Urinary bladder (tissue), 4 donors: ENCODE measurements around the gene AFMID. TPM values are rescaled to one million over a fixed set of nuclear protein-coding genes. Genes with fewer than 3 reads are reported as not detected.
"Not testable (repeated sequence)": the region's sequence is repeated elsewhere in the genome, so short reads cannot be mapped to it uniquely, and the experiment has no call there.

Experiments
- DNase-seq: peaks from one replicate; pipeline ENCODE4 v3.0.0-alpha.2; 2015; ENCODE audit errors: extremely low spot score
- H3K27ac ChIP-seq: one replicate; pipeline ENCODE4 v1.5.1; 2013; ENCODE audit warnings: low read depth, mild to moderate bottlenecking, moderate library complexity
- H3K36me3 ChIP-seq: one replicate; pipeline ENCODE4 v1.6.1; 2013; ENCODE audit warnings: mild to moderate bottlenecking, moderate library complexity; ENCODE audit not compliant: insufficient read depth
- H3K4me1 ChIP-seq: one replicate; pipeline ENCODE4 v1.6.1; 2013; ENCODE audit warnings: mild to moderate bottlenecking, moderate library complexity; ENCODE audit not compliant: insufficient read depth
- H3K4me3 ChIP-seq: one replicate; pipeline ENCODE4 v1.5.1; 2013; ENCODE audit warnings: low read depth, low read length
- WGBS: extraction: QIAGEN DNeasy Blood & Tissue Kit; methylation state at CpG from one replicate; pipeline ENCODE4 v1.1.7; 2013; 5-methylcytosine and 5-hydroxymethylcytosine counted together
- polyA plus RNA-seq: library from polyadenylated mRNA; stranded (reverse); fragments of 200-250 nt; gene quantifications from one replicate; pipeline ENCODE4 v1.2.3, GENCODE V29; 2013
- total RNA-seq: library from RNA; depleted of rRNA; stranded (reverse); fragments of >200 nt; gene quantifications from one replicate; pipeline ENCODE4 v1.2.3, GENCODE V29; 2014
- donor health status: healthy with polysubstance abuse.
- donor health status: healthy.

Gene AFMID
- 23.5 TPM for total RNA-seq
- polyA plus RNA-seq = 23.5 TPM

GRCh38 chr17:78186692-78187595 lies at the start of gene AFMID, which contains the start of gene TK1:
TSS of gene AFMID (plus strand) at chr17:78187362. CDS start at chr17:78187371, 9 bp downstream.
TSS of gene TK1 (minus strand) at chr17:78187052. CDS start at chr17:78186994, 58 bp downstream.
- no peaks in the 10 kb centered on the region for H3K36me3 ChIP-seq
- no peak within 1 kb of the TSS for H3K27ac ChIP-seq
- DNase-seq = peak; percentile 89
- 5% methylated on average over 57 of the region's 57 CpGs for WGBS
- H3K4me1 ChIP-seq = no peaks in the 10 kb centered on the region
- H3K4me3 ChIP-seq = peak within 1 kb of the TSS; percentile 38

- DNase-seq = no peak
- 70% methylated on average over 26 of the region's 26 CpGs for WGBS
- no peak overlapping the region for H3K27ac ChIP-seq
- H3K4me3 ChIP-seq = no peak overlapping the region
- no peaks in the 10 kb centered on the region for H3K36me3 ChIP-seq
- H3K4me1 ChIP-seq = no peaks in the 10 kb centered on the region
Observed at GRCh38 chr17:78137392-78138203, 49.6 kb upstream of the AFMID start.

- Histone ChIP-seq H3K4me3 (no peak overlapping the region), H3K27ac (no peak overlapping the region), H3K4me1 (no peaks in the 10 kb centered on the region), H3K36me3 (no peaks in the 10 kb centered on the region)
- WGBS = 87% methylated on average over 17 of the region's 17 CpGs
- DNase-seq = no peak
Observed at GRCh38 chr17:78138204-78139060, 48.7 kb upstream of the AFMID start.

- not testable (repeated sequence) for H3K27ac ChIP-seq, H3K4me1 ChIP-seq, H3K36me3 ChIP-seq, DNase-seq, H3K4me3 ChIP-seq
- 91% methylated on average over 12 of the region's 12 CpGs for WGBS
Observed at GRCh38 chr17:78139861-78140168, 47.3 kb upstream of the AFMID start.

GRCh38 chr17:78140169-78141051 lies 46.8 kb upstream of the AFMID start:
- H3K36me3 ChIP-seq = no peaks in the 10 kb centered on the region
- H3K27ac ChIP-seq = no peak overlapping the region
- no peak overlapping the region for H3K4me3 ChIP-seq
- peak; percentile 70 for DNase-seq
- no peaks in the 10 kb centered on the region for H3K4me1 ChIP-seq
- 33% methylated on average over 58 of the region's 58 CpGs for WGBS

- Histone ChIP-seq H3K27ac (no peak overlapping the region), H3K4me3 (no peak overlapping the region), H3K36me3 (no peaks in the 10 kb centered on the region), H3K4me1 (no peaks in the 10 kb centered on the region)
- 82% methylated on average over 20 of the region's 20 CpGs for WGBS
- no peak for DNase-seq
Observed at GRCh38 chr17:78141437-78142118, 45.6 kb upstream of the AFMID start.

GRCh38 chr17:78142119-78142861 lies 44.9 kb upstream of the AFMID start:
- Histone ChIP-seq H3K27ac (no peak overlapping the region), H3K4me1 (no peaks in the 10 kb centered on the region), H3K36me3 (no peaks in the 10 kb centered on the region), H3K4me3 (no peak overlapping the region)
- DNase-seq = no peak
- 74% methylated on average over 16 of the region's 16 CpGs for WGBS

GRCh38 chr17:78143214-78144146 lies 43.7 kb upstream of the AFMID start:
- H3K4me1 ChIP-seq = no peaks in the 10 kb centered on the region
- no peak for DNase-seq
- no peak overlapping the region for H3K4me3 ChIP-seq
- H3K27ac ChIP-seq = no peak overlapping the region
- no peaks in the 10 kb centered on the region for H3K36me3 ChIP-seq
- 92% methylated on average over 21 of the region's 21 CpGs for WGBS

- Histone ChIP-seq H3K36me3 (no peaks in the 10 kb centered on the region), H3K4me1 (no peaks in the 10 kb centered on the region), H3K4me3 (no peak overlapping the region), H3K27ac (peak overlapping the region; percentile 47)
- DNase-seq = no peak
- 49% methylated on average over 11 of the region's 11 CpGs for WGBS
Observed at GRCh38 chr17:78144147-78144719, 42.9 kb upstream of the AFMID start.

- H3K4me3 ChIP-seq = no peak overlapping the region
- H3K27ac ChIP-seq = peak overlapping the region; percentile 47
- H3K4me1 ChIP-seq = no peaks in the 10 kb centered on the region
- DNase-seq = no peak
- WGBS = 60% methylated on average over 18 of the region's 18 CpGs
- no peaks in the 10 kb centered on the region for H3K36me3 ChIP-seq
Observed at GRCh38 chr17:78144736-78145641, 42.2 kb upstream of the AFMID start.
